GM23248 (cell line): ENCODE measurements around the gene SMCO1.

Experiments used
- EZH2 ChIP-seq: fragments of 200-600 bp; sonication (generic); IDR thresholded peaks from 2 replicates; pipeline ENCODE4 v1.6.1; 2018; ENCODE audit warnings: antibody characterized with exemption, mild to moderate bottlenecking; ENCODE audit not compliant: insufficient read depth, poor library complexity, severe bottlenecking
- EZH2phosphoT487 ChIP-seq: fragments of 200-600 bp; sonication (generic); IDR thresholded peaks from 2 replicates; pipeline ENCODE4 v1.6.1; 2018; ENCODE audit warnings: antibody characterized with exemption, moderate library complexity, mild to moderate bottlenecking, low read depth; ENCODE audit not compliant: insufficient read depth

DNA sequence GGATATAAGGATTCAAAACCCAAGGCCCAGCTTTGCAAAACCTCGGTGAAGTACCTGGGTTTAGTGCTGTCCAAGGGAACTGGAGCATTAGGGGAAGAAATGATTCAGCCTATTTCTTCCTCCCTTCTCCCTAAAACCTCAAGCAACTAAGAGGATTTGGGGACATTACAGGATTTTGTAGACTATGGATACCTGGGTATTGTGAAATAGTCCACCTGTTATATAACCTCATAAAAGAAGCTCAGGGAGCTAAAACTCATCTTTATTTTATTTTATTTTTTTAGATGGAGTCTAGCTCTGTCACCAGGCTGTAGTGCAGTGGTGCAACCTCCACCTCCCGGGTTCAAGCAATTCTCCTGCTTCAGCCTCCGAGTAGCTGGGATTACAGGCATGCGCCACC lies 8.7 kb upstream of the SMCO1 start:
- TF ChIP-seq EZH2phosphoT487 (no peak), EZH2 (no peak)
